SK-N-SH treated with all-trans-retinoic acid at 6 μM for 48 hours (cell line): ENCODE measurements around the gene RTP5.

Source experiments
- ATAC-seq: fragments of 200-7000 bp; cut with Tn5 transposase; 3 replicates; pipeline ENCODE4 v1.9.1; 2020; ENCODE audit warnings: mild to moderate bottlenecking, moderate library complexity
- ARNTL ChIP-seq: fragments of 450-650 bp; formaldehyde crosslinking; IDR thresholded peaks from 2 replicates; pipeline ENCODE4 v1.5.0; 2020; ENCODE audit warnings: low read depth, mild to moderate bottlenecking, moderate library complexity, borderline replicate concordance
- BACH2 ChIP-seq: fragments of 250-450 bp; sonication (Bioruptor Pico); IDR thresholded peaks from 2 replicates; pipeline ENCODE4 v1.9.0; 2021; ENCODE audit warnings: mild to moderate bottlenecking, borderline replicate concordance
- CREB5 ChIP-seq: fragments of 250-450 bp; sonication (Bioruptor Pico); IDR thresholded peaks from 2 replicates; pipeline ENCODE4 v1.5.1; 2020; ENCODE audit warnings: low read depth, mild to moderate bottlenecking, moderate library complexity
- CSDC2 ChIP-seq: fragments of 250-450 bp; sonication (Bioruptor Pico); IDR thresholded peaks from 2 replicates; pipeline ENCODE4 v1.5.0; 2020; ENCODE audit warnings: mild to moderate bottlenecking, moderate library complexity
- CSRNP3 ChIP-seq: fragments of 250-450 bp; sonication (Bioruptor Pico); IDR thresholded peaks from 2 replicates; pipeline ENCODE4 v1.5.1; 2021; ENCODE audit warnings: mild to moderate bottlenecking, moderate library complexity
- ESRRG ChIP-seq: fragments of 250-450 bp; sonication (Bioruptor Pico); IDR thresholded peaks from 2 replicates; pipeline ENCODE4 v1.6.1; 2021; ENCODE audit warnings: mild to moderate bottlenecking
- GLIS3 ChIP-seq: fragments of 250-450 bp; sonication (Bioruptor Pico); IDR thresholded peaks from 2 replicates; pipeline ENCODE4 v1.5.0; 2020; ENCODE audit warnings: mild to moderate bottlenecking, moderate library complexity
- OSR1 ChIP-seq: fragments of 250-450 bp; sonication (Bioruptor Pico); IDR thresholded peaks from 2 replicates; pipeline ENCODE4 v1.8.0; 2022; ENCODE audit warnings: moderate library complexity, mild to moderate bottlenecking, inconsistent platforms
- PATZ1 ChIP-seq: fragments of 250-450 bp; sonication (Bioruptor Pico); IDR thresholded peaks from 2 replicates; pipeline ENCODE4 v1.8.0; 2020; ENCODE audit warnings: mild to moderate bottlenecking, moderate library complexity, borderline replicate concordance
- POU6F1 ChIP-seq: fragments of 250-450 bp; sonication (Bioruptor Pico); IDR thresholded peaks from 2 replicates; pipeline ENCODE4 v1.8.0; 2021; ENCODE audit warnings: low read depth, mild to moderate bottlenecking, moderate library complexity, borderline replicate concordance
- SNAI2 ChIP-seq: fragments of 250-450 bp; sonication (Bioruptor Pico); IDR thresholded peaks from 2 replicates; pipeline ENCODE4 v1.5.0; 2020; ENCODE audit warnings: mild to moderate bottlenecking, moderate library complexity
- TCF4 ChIP-seq: fragments of 250-450 bp; sonication (Bioruptor Pico); IDR thresholded peaks from 2 replicates; pipeline ENCODE4 v1.8.0; 2021; ENCODE audit warnings: mild to moderate bottlenecking, moderate library complexity, borderline replicate concordance
- TOX ChIP-seq: fragments of 250-450 bp; sonication (Bioruptor Pico); IDR thresholded peaks from 2 replicates; pipeline ENCODE4 v1.8.0; 2021; ENCODE audit warnings: mild to moderate bottlenecking, moderate library complexity, borderline replicate concordance
- TSHZ2 ChIP-seq: fragments of 250-450 bp; sonication (Bioruptor Pico); IDR thresholded peaks from 2 replicates; pipeline ENCODE4 v1.5.0; 2020; ENCODE audit warnings: mild to moderate bottlenecking, moderate library complexity
- ZC3H10 ChIP-seq: fragments of 250-450 bp; sonication (Bioruptor Pico); IDR thresholded peaks from 2 replicates; pipeline ENCODE4 v1.5.1; 2021; ENCODE audit warnings: mild to moderate bottlenecking, moderate library complexity
- ZNF70 ChIP-seq: fragments of 450-650 bp; formaldehyde crosslinking; IDR thresholded peaks from 2 replicates; pipeline ENCODE4 v1.5.0; 2020; ENCODE audit warnings: mild to moderate bottlenecking, moderate library complexity
- ZNF8 ChIP-seq: fragments of 450-650 bp; formaldehyde crosslinking; IDR thresholded peaks from 2 replicates; pipeline ENCODE4 v1.5.0; 2020; ENCODE audit warnings: mild to moderate bottlenecking, moderate library complexity

RTP5 gene

GRCh38 chr2:241841181-241842066 lies 28.1 kb upstream of the RTP5 start:
- no peak for ATAC-seq
- TF ChIP-seq GLIS3 (CRISPR knock-in tag) (no peak), ZNF70 (CRISPR knock-in tag) (no peak), ZC3H10 (CRISPR knock-in tag) (no peak), SNAI2 (CRISPR knock-in tag) (no peak), CSDC2 (CRISPR knock-in tag) (no peak), BACH2 (CRISPR knock-in tag) (no peak), OSR1 (no peak), CSRNP3 (CRISPR knock-in tag) (no peak), ARNTL (CRISPR knock-in tag) (no peak), POU6F1 (CRISPR knock-in tag) (no peak), PATZ1 (CRISPR knock-in tag) (no peak), ZNF8 (CRISPR knock-in tag) (no peak)

GRCh38 chr2:241842067-241842415 lies 27.5 kb upstream of the RTP5 start:
- no peak for TF ChIP-seq OSR1
- TF ChIP-seq CREB5 (CRISPR knock-in tag), result no peak
- no peak for ATAC-seq

- no peak for TF ChIP-seq ESRRG (CRISPR knock-in tag)
- no peak for TF ChIP-seq GLIS3 (CRISPR knock-in tag)
- TF ChIP-seq, all 23 proteins: peak for 0
- no peak for ATAC-seq
Observed at GRCh38 chr2:241842620-241843211, 26.8 kb upstream of the RTP5 start.

- no peak for TF ChIP-seq SNAI2 (CRISPR knock-in tag)
- TF ChIP-seq TSHZ2 (CRISPR knock-in tag), result no peak
- no peak for TF ChIP-seq POU6F1 (CRISPR knock-in tag)
- TF ChIP-seq ZC3H10 (CRISPR knock-in tag), result no peak
- no peak for TF ChIP-seq TOX (CRISPR knock-in tag)
- TF ChIP-seq CREB5 (CRISPR knock-in tag), result no peak
- no peak for TF ChIP-seq TCF4 (CRISPR knock-in tag)
- TF ChIP-seq CSDC2 (CRISPR knock-in tag), result no peak
- TF ChIP-seq CSRNP3 (CRISPR knock-in tag), result no peak
- no peak for ATAC-seq
Observed at GRCh38 chr2:241843321-241844065, 26.0 kb upstream of the RTP5 start.
